CMK (cell line): ENCODE results near the gene MBNL2.
"Not testable (repeated sequence)": the region's sequence is repeated elsewhere in the genome, so short reads cannot be mapped to it uniquely, and the experiment has no call there.

Source experiments
- DNase-seq: peaks from one replicate; pipeline ENCODE4 v3.0.0-alpha.2; 2010; ENCODE audit warnings: low read depth

The MBNL2 gene, protein sequence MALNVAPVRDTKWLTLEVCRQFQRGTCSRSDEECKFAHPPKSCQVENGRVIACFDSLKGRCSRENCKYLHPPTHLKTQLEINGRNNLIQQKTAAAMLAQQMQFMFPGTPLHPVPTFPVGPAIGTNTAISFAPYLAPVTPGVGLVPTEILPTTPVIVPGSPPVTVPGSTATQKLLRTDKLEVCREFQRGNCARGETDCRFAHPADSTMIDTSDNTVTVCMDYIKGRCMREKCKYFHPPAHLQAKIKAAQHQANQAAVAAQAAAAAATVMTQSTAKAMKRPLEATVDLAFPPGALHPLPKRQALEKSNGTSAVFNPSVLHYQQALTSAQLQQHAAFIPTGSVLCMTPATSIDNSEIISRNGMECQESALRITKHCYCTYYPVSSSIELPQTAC

GRCh38 chr13:97221989-97222700 is at the start of gene MBNL2:
Gene MBNL2 (plus strand): TSS chr13:97222333. CDS start chr13:97276236, 53,903 bp downstream.
- DNase-seq: peak; percentile 77

DNA sequence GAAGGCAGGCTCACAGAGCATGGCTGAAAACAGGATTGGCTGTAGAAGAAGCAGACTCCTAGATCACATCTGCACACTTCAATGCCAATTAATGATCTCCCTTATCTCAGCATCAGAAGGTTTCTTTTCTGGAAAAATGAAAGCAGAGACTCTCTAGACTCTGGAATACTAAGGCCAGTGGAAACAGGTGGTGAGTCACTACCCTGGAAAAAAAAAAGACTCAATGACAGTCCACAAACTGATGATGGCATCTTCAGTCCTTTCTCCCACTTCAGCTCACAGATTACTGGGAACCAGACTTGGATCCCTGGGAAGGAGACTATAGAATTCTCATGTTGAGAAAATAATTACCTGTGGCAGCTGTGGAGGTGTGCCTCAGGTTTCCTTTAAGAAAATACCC is 47.5 kb upstream of the MBNL2 start:
- DNase-seq: no peak

GRCh38 chr13:97175041-97175440 is 47.1 kb upstream of the MBNL2 start:
- DNase-seq: no peak

DNA sequence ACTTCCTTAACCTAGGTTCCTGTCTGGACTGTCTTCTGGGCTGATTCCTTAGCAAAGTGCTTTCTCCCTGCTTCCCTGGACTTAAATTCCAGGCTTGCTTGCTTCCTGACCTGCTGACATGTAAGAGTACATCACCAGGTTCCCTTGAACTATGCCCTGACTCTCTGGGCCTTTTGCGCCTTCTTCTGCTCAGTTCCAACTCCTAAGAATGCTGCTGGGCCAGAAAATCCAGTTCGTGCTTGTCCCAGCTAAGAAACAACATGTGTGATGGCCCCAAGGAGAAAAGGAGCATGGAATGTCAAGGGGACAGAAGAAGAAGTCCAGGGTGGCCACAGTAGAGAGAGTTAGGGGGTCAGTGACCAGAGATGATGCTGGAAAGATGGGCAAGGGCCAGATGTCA is 42.6 kb upstream of the MBNL2 start:
- no peak for DNase-seq

- DNase-seq: no peak
Measured at GRCh38 chr13:97182111-97182890, 39.8 kb upstream of the MBNL2 start.

GRCh38 chr13:97185291-97185690 is 36.8 kb upstream of the MBNL2 start:
- no peak for DNase-seq

- no peak for DNase-seq
Measured at GRCh38 chr13:97185751-97186150, 36.4 kb upstream of the MBNL2 start.

DNA sequence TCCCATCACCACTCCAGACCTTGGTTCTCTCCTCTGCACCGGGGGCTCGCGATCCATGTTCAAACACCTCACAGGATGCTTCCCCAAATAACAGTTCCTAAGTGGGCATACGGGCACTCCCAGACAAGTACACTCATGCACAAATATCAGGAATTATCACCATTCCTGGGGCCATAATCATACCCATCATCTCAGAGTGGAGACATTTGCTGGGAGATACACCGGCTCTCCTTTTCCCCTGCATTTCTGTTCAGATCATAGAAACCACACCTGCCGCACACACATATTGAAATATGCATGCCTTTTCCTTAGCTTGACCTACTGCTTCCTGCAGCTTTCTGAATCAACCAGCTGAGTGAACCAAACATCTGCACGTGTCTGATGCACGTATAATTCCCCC is 33.9 kb upstream of the MBNL2 start:
- DNase-seq: no peak

DNA sequence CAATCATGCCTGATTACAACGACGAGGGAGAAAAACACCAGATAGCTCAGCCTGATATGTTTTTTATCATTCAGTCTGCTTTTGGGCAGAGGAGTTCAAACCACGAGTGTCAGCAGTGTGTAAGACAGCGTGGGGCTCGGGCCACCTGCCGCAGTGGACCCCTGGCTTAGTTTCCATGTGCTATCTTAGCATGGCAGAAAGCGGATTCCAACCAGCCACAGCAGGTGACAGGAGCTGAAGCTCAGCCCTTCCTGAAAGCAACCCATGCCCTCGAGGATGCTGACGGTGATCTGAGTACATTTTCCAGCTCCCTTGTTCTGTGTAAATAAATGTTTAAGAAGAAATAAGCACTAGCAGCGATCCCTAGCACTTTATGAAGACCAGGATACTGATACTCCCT is 32.2 kb upstream of the MBNL2 start:
- DNase-seq: no peak

DNA sequence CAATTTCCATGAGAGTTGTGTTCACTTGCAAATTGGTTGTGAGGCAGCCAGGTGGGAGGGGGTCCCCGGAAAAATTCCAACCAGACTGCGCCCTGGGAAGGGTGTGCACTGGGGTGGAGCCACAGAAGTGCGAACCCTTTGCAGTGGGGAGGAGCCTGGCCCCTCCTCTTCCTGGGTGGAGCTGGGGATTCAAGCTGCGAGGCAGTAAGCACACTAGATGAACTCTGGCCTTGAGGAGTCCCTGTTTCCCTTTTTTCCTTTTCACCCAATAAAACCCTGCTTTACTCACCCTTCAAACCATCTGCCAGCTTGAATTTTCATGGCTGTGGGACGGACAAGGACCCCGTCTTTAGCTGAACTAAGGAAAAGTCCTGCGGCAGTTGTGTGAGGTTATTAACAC is 31.0 kb upstream of the MBNL2 start:
- DNase-seq: no peak

DNA sequence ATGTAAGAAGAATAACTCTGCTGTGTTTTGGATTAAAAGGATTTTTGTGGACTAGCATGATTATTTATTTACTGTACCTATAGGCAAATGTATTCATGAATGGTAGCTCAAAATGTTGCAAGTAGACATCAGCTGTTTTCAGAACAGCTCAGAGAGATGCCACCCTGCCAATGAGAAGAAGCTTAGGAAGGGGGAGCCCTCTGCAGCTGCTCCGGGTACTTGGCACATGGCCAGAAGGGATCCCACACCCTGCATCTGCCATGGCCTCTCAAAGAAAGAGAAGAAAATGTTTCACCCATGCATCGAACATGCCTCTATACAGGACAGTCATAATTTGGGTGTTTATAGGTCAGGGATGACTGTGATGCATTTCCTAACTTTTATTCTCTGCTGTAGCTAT is 30.5 kb upstream of the MBNL2 start:
- no peak for DNase-seq

DNA sequence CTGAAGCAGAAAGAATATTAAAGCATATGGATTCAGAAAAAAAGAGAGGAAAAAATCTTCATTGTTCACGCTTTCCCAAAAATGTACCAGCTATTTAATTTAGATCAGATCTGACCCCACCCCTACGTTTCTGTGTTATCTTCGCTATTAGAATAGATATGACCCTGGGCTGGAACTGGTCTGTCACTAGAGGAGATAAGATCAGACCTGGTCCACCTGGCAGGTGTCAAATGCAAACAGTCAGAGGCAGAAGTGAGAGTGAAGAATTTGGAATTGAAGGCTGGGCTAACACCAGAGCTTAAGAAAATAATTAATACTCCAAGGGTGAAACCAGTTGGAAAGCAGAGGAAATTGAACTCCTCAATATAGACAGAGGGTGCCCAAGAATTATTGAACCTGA is 30.0 kb upstream of the MBNL2 start:
- DNase-seq: no peak

DNA sequence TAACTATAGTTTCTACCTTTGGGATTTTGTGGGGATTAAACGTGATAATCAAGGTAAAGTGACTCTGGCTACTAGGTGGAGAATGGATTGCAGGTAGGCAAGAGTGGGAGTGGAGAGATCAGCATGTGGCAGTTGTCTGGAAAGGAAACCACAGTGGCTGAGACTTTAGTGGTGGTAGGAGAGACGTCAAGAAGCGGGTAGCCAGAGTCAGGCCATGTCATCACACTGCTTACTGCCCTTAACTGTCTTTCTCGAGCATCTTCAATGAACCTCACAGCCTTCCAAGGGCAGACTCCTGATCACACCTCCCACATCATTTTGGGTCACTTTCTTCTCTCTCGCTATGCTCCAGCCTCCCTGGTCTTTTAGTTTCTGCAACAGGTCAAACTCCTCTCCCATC is 28.6 kb upstream of the MBNL2 start:
- no peak for DNase-seq

- peak; percentile 90 for DNase-seq
Measured at GRCh38 chr13:97194479-97194878, 27.7 kb upstream of the MBNL2 start.

DNA sequence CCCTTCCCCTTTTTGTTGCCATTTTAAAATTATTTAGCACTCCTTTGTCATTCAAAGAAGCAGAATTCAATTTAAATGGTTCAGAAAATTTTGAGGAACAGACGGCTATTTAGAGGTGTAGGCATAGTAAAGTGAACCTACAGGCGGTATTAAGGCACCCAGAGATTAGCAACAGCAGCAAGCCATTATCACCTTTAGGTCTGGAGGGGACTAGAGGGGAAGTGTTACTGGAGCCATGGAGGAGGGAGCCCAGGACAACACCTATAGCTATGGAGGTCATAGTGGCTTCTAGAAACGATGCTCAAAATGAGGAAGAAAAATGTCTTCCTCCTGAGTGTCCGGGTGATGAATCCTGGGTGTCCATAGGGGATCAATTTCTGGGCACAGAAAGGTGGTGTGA is 25.8 kb upstream of the MBNL2 start:
- DNase-seq: no peak

GRCh38 chr13:97198753-97199152 is 23.4 kb upstream of the MBNL2 start:
- no peak for DNase-seq

DNA sequence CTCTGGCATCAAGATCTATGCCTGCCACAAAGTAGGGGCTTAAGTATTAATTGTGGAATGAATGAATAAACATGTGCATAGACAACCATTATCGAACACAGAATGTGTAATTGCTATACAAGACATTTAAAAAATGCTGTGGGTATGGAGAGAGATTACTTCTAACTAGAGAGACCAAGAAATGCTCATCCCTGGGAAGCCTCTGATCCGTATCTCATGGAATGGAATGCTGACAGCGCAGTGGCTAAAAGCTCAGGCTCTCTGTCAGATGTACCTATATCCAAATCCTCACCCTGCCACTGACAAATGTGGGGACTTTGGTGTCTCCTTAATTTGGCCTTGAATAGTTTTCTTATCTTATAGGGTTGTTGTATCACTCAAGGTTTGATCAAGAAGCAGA is 22.7 kb upstream of the MBNL2 start:
- DNase-seq: no peak

DNA sequence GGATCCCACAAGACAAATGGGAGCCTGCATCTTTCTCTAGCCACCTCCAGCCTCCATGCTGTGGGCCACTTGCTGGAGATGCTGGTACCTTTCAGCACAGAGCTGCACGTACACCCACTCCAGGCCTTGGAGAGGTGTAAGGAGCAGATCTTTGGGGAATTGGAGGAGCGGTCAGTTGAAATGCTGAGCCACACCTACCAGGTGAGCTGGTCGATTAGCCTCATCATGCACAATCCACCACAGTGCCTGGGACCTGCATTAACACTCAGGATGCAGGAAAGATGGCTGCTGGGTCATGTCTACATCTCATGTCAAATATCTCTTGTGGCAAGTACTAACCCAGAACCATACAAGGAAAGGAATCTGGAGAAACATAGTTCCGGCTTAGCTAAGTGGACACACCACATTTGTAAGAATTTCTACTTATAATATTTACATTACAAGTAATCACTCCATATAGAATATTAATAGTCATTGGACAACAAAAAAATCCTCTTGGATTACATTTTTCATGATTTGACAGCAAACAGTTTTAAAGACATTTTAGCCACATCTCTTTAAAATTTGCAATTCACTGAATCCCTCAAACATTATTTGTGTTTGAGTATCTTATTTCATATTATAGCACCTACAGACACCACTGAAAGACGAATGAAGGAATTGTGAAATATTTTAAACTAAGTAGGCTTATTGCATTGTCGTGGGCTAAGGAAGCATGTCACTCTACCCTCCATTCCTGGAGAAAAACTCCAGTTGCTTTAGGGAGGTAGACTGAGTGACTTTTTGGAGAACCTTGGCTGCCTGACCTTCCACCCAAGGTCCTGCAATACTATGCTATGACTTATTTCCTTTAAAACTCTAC is 21.8 kb upstream of the MBNL2 start:
- no peak for DNase-seq

GRCh38 chr13:97202761-97203160 is 19.4 kb upstream of the MBNL2 start:
- no peak for DNase-seq

GRCh38 chr13:97205465-97205864 is 16.7 kb upstream of the MBNL2 start:
- DNase-seq: no peak

DNA sequence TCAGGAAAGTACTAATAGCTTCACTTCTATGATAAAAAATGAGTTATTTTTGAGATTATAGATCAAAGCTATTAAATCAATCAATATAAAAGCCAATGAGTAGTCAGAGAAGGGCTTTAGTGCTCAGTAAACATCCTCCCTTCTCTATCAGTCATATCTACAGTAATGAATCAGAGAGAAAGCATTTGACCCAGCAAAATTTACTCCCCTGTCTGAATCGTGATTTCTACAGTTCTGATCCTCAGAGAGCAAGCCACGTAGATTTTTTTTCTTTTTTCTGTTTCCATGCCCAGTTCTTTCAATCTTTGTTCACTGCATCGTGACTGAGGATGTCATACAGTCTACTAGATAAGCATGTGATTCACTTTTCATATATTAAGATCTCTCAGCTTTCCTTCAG is 16.2 kb upstream of the MBNL2 start:
- DNase-seq: no peak

DNA sequence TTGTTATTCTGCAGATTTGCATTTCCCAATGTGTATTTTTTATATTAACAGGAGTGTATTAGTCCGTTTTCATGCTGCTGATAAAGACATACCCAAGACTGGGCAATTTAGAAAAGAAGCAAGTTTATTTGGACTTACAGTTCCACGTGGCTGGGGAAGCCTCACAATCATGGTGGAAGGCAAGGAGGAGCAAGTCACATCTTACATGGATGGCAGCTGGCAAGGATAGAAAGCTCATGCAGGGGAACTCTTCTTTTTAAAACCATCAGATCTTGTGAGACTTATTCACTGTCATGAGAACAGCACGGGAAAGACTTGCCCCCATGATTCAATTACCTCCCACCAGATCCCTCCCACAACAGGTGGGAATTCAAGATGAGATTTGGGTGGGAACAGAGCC is 14.9 kb upstream of the MBNL2 start:
- DNase-seq: not testable (repeated sequence)
